Upper lobe of right lung (tissue), 1 donor: ENCODE results near the gene PDE6B. TPM values are rescaled to one million over a fixed set of nuclear protein-coding genes. Genes with fewer than 3 reads are reported as not detected.

Experiments
- ATAC-seq: fragments of 200-7000 bp; cut with Tn5 transposase; one replicate; pipeline ENCODE4 v1.9.1; 2020; ENCODE audit warnings: mild to moderate bottlenecking, moderate library complexity
- DNase-seq: peaks from one replicate; pipeline ENCODE4 v3.0.0-alpha.2; 2020
- H3K27ac ChIP-seq: fragments of 200-600 bp; one replicate; pipeline ENCODE4 v1.8.0; 2022
- H3K27me3 ChIP-seq: fragments of 200-600 bp; one replicate; pipeline ENCODE4 v1.8.0; 2022; ENCODE audit warnings: mild to moderate bottlenecking
- H3K36me3 ChIP-seq: fragments of 200-600 bp; one replicate; pipeline ENCODE4 v1.8.0; 2022
- H3K4me1 ChIP-seq: fragments of 200-600 bp; one replicate; pipeline ENCODE4 v1.8.0; 2022
- H3K4me3 ChIP-seq: fragments of 200-600 bp; one replicate; pipeline ENCODE4 v1.8.0; 2022; ENCODE audit warnings: mild to moderate bottlenecking
- H3K9me3 ChIP-seq: fragments of 200-600 bp; one replicate; pipeline ENCODE4 v1.8.0; 2022
- CTCF ChIP-seq: fragments of 200-600 bp; IDR thresholded peaks from one replicate; pipeline ENCODE4 v1.8.0; 2022; ENCODE audit warnings: antibody characterized with exemption
- intact Hi-C: fragments of 100-400 bp; cut with DNase I; formaldehyde crosslinking; loops from one replicate; pipeline ENCODE4 v1.11.0; 2022
- long read RNA-seq: library from polyadenylated mRNA; unstranded; transcript quantifications from one replicate; pipeline ENCODE4 v2.0.0, GENCODE V29; 2021
- total RNA-seq: library from RNA; stranded (reverse); fragmentation: NEBNext Ultra II Directional; extraction: Animal tissue kit (Norgen Biotek cat#: 25700); gene quantifications from one replicate; pipeline ENCODE4 v1.2.1, GENCODE V29; 2021
- donor health status: DM: no; HTN: yes; CAD: no; lungs with severe emphysema.

Gene PDE6B
- total RNA-seq: 9.1 TPM
- long read RNA-seq, partial matches to known transcripts: 6 of 8 reads
- long read RNA-seq, other reads (novel, unspliced or antisense): 2 of 8 reads

GRCh38 chr4:624705-625590 is at the start of gene PDE6B:
PDE6B (plus strand) TSS chr4:625573; CDS start chr4:625627, 54 bp downstream.
- no peaks in the 10 kb centered on the region for H3K4me1 ChIP-seq
- no peak for ATAC-seq
- H3K9me3 ChIP-seq: no peaks in the 10 kb centered on the region
- H3K27me3 ChIP-seq: peaks cover 2% of the 10 kb centered on the region
- H3K4me3 ChIP-seq: no peak within 1 kb of the TSS
- no peak for DNase-seq
- intact Hi-C loops: no loop called here
- no peaks in the 10 kb centered on the region for H3K36me3 ChIP-seq
- H3K27ac ChIP-seq: no peak within 1 kb of the TSS
- no peak for TF ChIP-seq CTCF

- no peak for ATAC-seq
- no peak for TF ChIP-seq CTCF
- no peak for DNase-seq
- Histone ChIP-seq H3K27me3 (peaks cover 81% of the 10 kb centered on the region), H3K4me1 (no peaks in the 10 kb centered on the region), H3K27ac (no peak within 1 kb of the TSS), H3K4me3 (no peak within 1 kb of the TSS), H3K9me3 (no peaks in the 10 kb centered on the region), H3K36me3 (no peaks in the 10 kb centered on the region)
- intact Hi-C loops: no loop called here
Observed at GRCh38 chr4:576245-576821, 49.0 kb upstream of the PDE6B start, which contains the start of gene TMEM271. TMEM271 (minus strand) TSS chr4:576295; CDS start chr4:576062, 233 bp downstream.

- Histone ChIP-seq H3K27ac (no peak overlapping the region), H3K27me3 (peaks cover 81% of the 10 kb centered on the region), H3K36me3 (no peaks in the 10 kb centered on the region), H3K4me3 (no peak overlapping the region), H3K9me3 (no peaks in the 10 kb centered on the region), H3K4me1 (no peaks in the 10 kb centered on the region)
- TF ChIP-seq CTCF: no peak
- no peak for DNase-seq
- no peak for ATAC-seq
- intact Hi-C loops: no loop called here
Observed at GRCh38 chr4:576991-577498, 48.3 kb upstream of the PDE6B start.

- Histone ChIP-seq H3K36me3 (no peaks in the 10 kb centered on the region), H3K27me3 (peaks cover 79% of the 10 kb centered on the region), H3K27ac (no peak overlapping the region), H3K4me3 (no peak overlapping the region), H3K9me3 (no peaks in the 10 kb centered on the region), H3K4me1 (no peaks in the 10 kb centered on the region)
- TF ChIP-seq CTCF: no peak
- no peak for ATAC-seq
- intact Hi-C loops: no loop called here
- DNase-seq: no peak
Observed at GRCh38 chr4:577499-578450, 47.6 kb upstream of the PDE6B start.
